IMR-90 (cell line): ENCODE data around the gene SIPA1L3. TPM values are rescaled to one million over a fixed set of nuclear protein-coding genes. Genes with fewer than 3 reads are reported as not detected.

Source experiments
- ATAC-seq: fragments of 200-7000 bp; cut with Tn5 transposase; 2 replicates; pipeline ENCODE4 v1.9.1; 2020; ENCODE audit warnings: low read depth, mild to moderate bottlenecking, moderate library complexity
- BruUV-seq: library from RNA; stranded (reverse); fragments of 400-500 nt; replicated peaks from 2 replicates; lab custom pipeline; 2021; lab: Mats Ljungman, UMichigan
- CTCF ChIA-PET: fragments of 300-600 bp; formaldehyde crosslinking; extraction: SDS; loops from one replicate; lab custom pipeline; 2021; ENCODE audit warnings: antibody characterized with exemption; lab: Yijun Ruan, JAX
- POLR2A ChIA-PET: fragments of 300-600 bp; sonication (Branson Sonifier 250); formaldehyde crosslinking; loops from one replicate; lab custom pipeline; 2022; ENCODE audit warnings: antibody characterized with exemption; ENCODE audit not compliant: unreplicated experiment; lab: Charles Lee
- DNase-seq: peaks from one replicate; pipeline ENCODE4 v3.0.0; 2013
- H2AFZ ChIP-seq: replicated peaks from 2 replicates; pipeline ENCODE3; 2013; ENCODE audit warnings: low read length, mild to moderate bottlenecking; ENCODE audit not compliant: poor library complexity
- H2AK5ac ChIP-seq: 2 replicates; pipeline ENCODE4 v1.6.1; 2013; ENCODE audit warnings: low read depth, low read length, inconsistent platforms
- H2AK9ac ChIP-seq: replicated peaks from 2 replicates; pipeline ENCODE3; 2013; ENCODE audit warnings: mild to moderate bottlenecking, low read depth, low read length, moderate library complexity; ENCODE audit not compliant: poor library complexity
- H2BK120ac ChIP-seq: 2 replicates; pipeline ENCODE4 v1.6.1; 2013; ENCODE audit warnings: low read depth, low read length, inconsistent platforms
- H2BK15ac ChIP-seq: 3 replicates; pipeline ENCODE4 v1.6.1; 2013; ENCODE audit warnings: low read depth, low read length, inconsistent platforms
- H2BK20ac ChIP-seq: 2 replicates; pipeline ENCODE4 v1.6.1; 2013; ENCODE audit warnings: low read depth, mild to moderate bottlenecking, inconsistent platforms, low read length, moderate library complexity
- H2BK5ac ChIP-seq: 2 replicates; pipeline ENCODE4 v1.6.1; 2013; ENCODE audit warnings: mild to moderate bottlenecking, low read depth, low read length, inconsistent platforms; ENCODE audit not compliant: poor library complexity, severe bottlenecking
- H3K14ac ChIP-seq: replicated peaks from 2 replicates; pipeline ENCODE4 v1.6.1; 2013; ENCODE audit warnings: low read depth, low read length, inconsistent platforms
- H3K18ac ChIP-seq: 2 replicates; pipeline ENCODE4 v1.6.1; 2013; ENCODE audit warnings: low read depth, low read length, control low read depth
- H3K23ac ChIP-seq: 2 replicates; pipeline ENCODE4 v1.6.1; 2013; ENCODE audit warnings: low read depth, low read length, inconsistent platforms
- H3K27ac ChIP-seq: 2 replicates; pipeline ENCODE4 v1.5.1; 2013; ENCODE audit warnings: mild to moderate bottlenecking, control low read depth, low read length; ENCODE audit not compliant: insufficient read depth
- H3K27me3 ChIP-seq: 2 replicates; pipeline ENCODE4 v1.6.1; 2013; ENCODE audit warnings: low read length; ENCODE audit not compliant: control insufficient read depth, insufficient read depth
- H3K36me3 ChIP-seq: 2 replicates; pipeline ENCODE4 v1.6.1; 2013; ENCODE audit warnings: low read length, mixed read lengths; ENCODE audit not compliant: control insufficient read depth, insufficient read depth
- H3K4ac ChIP-seq: 2 replicates; pipeline ENCODE4 v1.6.1; 2013; ENCODE audit warnings: low read depth, low read length, inconsistent platforms
- H3K4me1 ChIP-seq: 2 replicates; pipeline ENCODE4 v1.6.1; 2013; ENCODE audit warnings: low read length, mixed read lengths; ENCODE audit not compliant: control insufficient read depth, insufficient read depth
- H3K4me2 ChIP-seq: 2 replicates; pipeline ENCODE4 v1.6.1; 2013; ENCODE audit warnings: low read depth, mild to moderate bottlenecking, control low read depth, low read length, moderate library complexity
- H3K4me3 ChIP-seq: 2 replicates; pipeline ENCODE4 v1.5.1; 2013; ENCODE audit warnings: low read depth, mild to moderate bottlenecking, control low read depth, low read length, moderate library complexity; ENCODE audit not compliant: insufficient read depth
- H3K56ac ChIP-seq: 2 replicates; pipeline ENCODE4 v1.6.1; 2013; ENCODE audit warnings: low read length, inconsistent platforms; ENCODE audit not compliant: insufficient read depth; ENCODE audit errors: extremely low read depth
- H3K79me1 ChIP-seq, 2 experiments: 2 replicates each; pipeline ENCODE4 v1.6.1; 2013; ENCODE audit warnings: low read length in 2 of 2, inconsistent platforms in 1 of 2, low read depth in 1 of 2
- H3K9ac ChIP-seq: 2 replicates; pipeline ENCODE4 v1.6.1; 2013; ENCODE audit warnings: low read depth, low read length, control low read depth
- H3K9me1 ChIP-seq: 2 replicates; pipeline ENCODE4 v1.6.1; 2013; ENCODE audit warnings: low read length, inconsistent platforms; ENCODE audit not compliant: insufficient read depth
- H3K9me3 ChIP-seq: 2 replicates; pipeline ENCODE4 v1.6.1; 2013; ENCODE audit warnings: low read length; ENCODE audit not compliant: control insufficient read depth, insufficient read depth
- H4K20me1 ChIP-seq: 2 replicates; pipeline ENCODE4 v1.6.1; 2013; ENCODE audit warnings: low read length, inconsistent platforms; ENCODE audit not compliant: insufficient read depth
- H4K5ac ChIP-seq: 2 replicates; pipeline ENCODE4 v1.6.1; 2013; ENCODE audit warnings: mild to moderate bottlenecking, low read depth, low read length, control low read depth
- H4K8ac ChIP-seq, 2 experiments: 2 replicates each; pipeline ENCODE4 v1.6.1; 2013; ENCODE audit warnings: low read depth in 2 of 2, low read length in 2 of 2, control low read depth in 1 of 2, inconsistent platforms in 1 of 2
- H4K91ac ChIP-seq: 2 replicates; pipeline ENCODE4 v1.6.1; 2013; ENCODE audit warnings: low read depth, low read length, inconsistent platforms; ENCODE audit not compliant: insufficient read depth
- BHLHE40 ChIP-seq: fragments of 150-350 bp; IDR thresholded peaks from 2 replicates; pipeline ENCODE4 v1.6.1; 2016; ENCODE audit warnings: mild to moderate bottlenecking, low read depth, low read length
- CEBPB ChIP-seq: IDR thresholded peaks from 2 replicates; pipeline ENCODE4 v1.6.1; 2012; ENCODE audit warnings: low read depth, low read length, improper control_type of control experiment
- CHD1 ChIP-seq: IDR thresholded peaks from 2 replicates; pipeline ENCODE4 v1.6.1; 2012; ENCODE audit warnings: low read depth, low read length, improper control_type of control experiment
- CTCF ChIP-seq: conservative IDR thresholded peaks from 2 replicates; pipeline ENCODE4 v1.5.1; 2012; ENCODE audit warnings: mild to moderate bottlenecking, low read depth, low read length, improper control_type of control experiment
- FOS ChIP-seq: fragments of 150-350 bp; IDR thresholded peaks from 2 replicates; pipeline ENCODE4 v1.6.1; 2016; ENCODE audit warnings: low read depth, low read length
- MAFK ChIP-seq: IDR thresholded peaks from 2 replicates; pipeline ENCODE4 v1.6.1; 2012; ENCODE audit warnings: low read depth, low read length, improper control_type of control experiment
- MXI1 ChIP-seq: IDR thresholded peaks from 2 replicates; pipeline ENCODE4 v1.6.1; 2012; ENCODE audit warnings: low read depth, mild to moderate bottlenecking, low read length, moderate library complexity, borderline replicate concordance
- NFE2L2 ChIP-seq: fragments of 150-350 bp; IDR thresholded peaks from 2 replicates; pipeline ENCODE4 v1.6.1; 2016; ENCODE audit warnings: low read depth, mild to moderate bottlenecking, low read length
- POLR2A ChIP-seq: IDR thresholded peaks from 2 replicates; pipeline ENCODE4 v1.6.1; 2012; ENCODE audit warnings: mild to moderate bottlenecking, low read depth, low read length
- RAD21 ChIP-seq: IDR thresholded peaks from 2 replicates; pipeline ENCODE4 v1.6.1; 2012; ENCODE audit warnings: low read length, improper control_type of control experiment
- RCOR1 ChIP-seq: IDR thresholded peaks from 2 replicates; pipeline ENCODE4 v1.6.1; 2012; ENCODE audit warnings: mild to moderate bottlenecking, low read length, improper control_type of control experiment; ENCODE audit not compliant: insufficient replicate concordance
- RFX5 ChIP-seq: IDR thresholded peaks from 2 replicates; pipeline ENCODE4 v1.8.0; 2012; ENCODE audit warnings: low read depth, mild to moderate bottlenecking, low read length, moderate library complexity
- SMC3 ChIP-seq: fragments of 150-350 bp; IDR thresholded peaks from 2 replicates; pipeline ENCODE4 v1.6.1; 2016; ENCODE audit warnings: low read depth, mild to moderate bottlenecking, antibody characterized with exemption, low read length, moderate library complexity
- USF2 ChIP-seq: fragments of 150-350 bp; IDR thresholded peaks from 2 replicates; pipeline ENCODE4 v1.6.1; 2017; ENCODE audit warnings: mild to moderate bottlenecking, antibody characterized with exemption, low read length, low read depth
- WGBS, 2 experiments: methylation state at CpG; one replicate each; pipeline versions ENCODE4 v1.1.5 to v1.1.7; 2013; ENCODE audit warnings: missing lambda C conversion rate in 2 of 2; ENCODE audit not compliant: insufficient read length in 1 of 2; ENCODE audit errors: extremely low coverage in 2 of 2; 5-methylcytosine and 5-hydroxymethylcytosine counted together
- dilution Hi-C: fragments of 300-500 bp; cut with HindIII; formaldehyde crosslinking; loops from one replicate; pipeline ENCODE4 v1.14.3; 2018; ENCODE audit warnings: low sequenced_read_pairs; ENCODE audit not compliant: unreplicated experiment
- in situ Hi-C: fragments of 300-500 bp; cut with MboI; formaldehyde crosslinking; loops from 3 replicates; pipeline ENCODE4 v1.14.3; 2019; ENCODE audit warnings: low sequenced_read_pairs, inconsistent platforms, mixed read lengths
- intact Hi-C: fragments of 100-400 bp; cut with micrococcal nuclease; formaldehyde crosslinking; loops from 2 replicates; pipeline ENCODE4 v1.10.0; 2022
- polyA plus RNA-seq, 3 experiments: library from polyadenylated mRNA; depleted of rRNA; stranded (reverse); fragments of >200 nt; gene quantifications; 2 replicates each; pipeline ENCODE4 v1.2.3, GENCODE V29; 2012; ENCODE audit warnings: low replicate concordance in 1 of 3
- total RNA-seq: library from RNA; depleted of rRNA; stranded (reverse); fragments of >200 nt; gene quantifications from 2 replicates; pipeline ENCODE4 v1.2.3, GENCODE V29; 2012
- TF ChIP-seq, protein P1 (sequence below): fragments of 150-350 bp; IDR thresholded peaks from 2 replicates; pipeline ENCODE4 v1.6.1; 2016; ENCODE audit warnings: low read depth, mild to moderate bottlenecking, low read length, moderate library complexity, borderline replicate concordance

Gene SIPA1L3
- total and polyA plus RNA-seq, 2 of the 4 experiments (the other 2 are of a cell fraction): 4.1 to 9.4 TPM

DNA sequence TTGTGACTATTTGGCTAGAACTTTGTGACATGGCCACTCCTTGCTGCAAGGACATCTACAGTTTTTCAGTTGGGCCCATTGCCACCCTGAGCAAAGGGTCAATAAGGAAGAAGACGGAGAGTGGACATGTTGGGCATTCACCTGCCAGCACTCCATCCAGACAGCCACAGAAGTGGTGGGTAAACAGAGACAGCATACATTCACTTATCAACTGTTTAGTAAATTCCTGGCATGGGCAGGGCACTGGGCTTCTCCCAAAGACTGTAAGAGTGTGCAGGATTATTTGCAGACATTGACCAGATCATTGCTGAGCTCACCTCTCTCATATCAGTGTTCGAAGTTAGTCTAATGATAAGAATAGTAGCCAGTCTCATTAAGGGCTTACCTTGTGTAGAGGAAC, 29.2 kb downstream of the SIPA1L3 start:
- Histone ChIP-seq H3K4me1 (peaks cover 11% of the 10 kb centered on the region), H4K8ac (no peak overlapping the region), H2BK120ac (no peak overlapping the region), H3K27me3 (no peaks in the 10 kb centered on the region), H3K4ac (no peak overlapping the region), H4K5ac (no peak overlapping the region), H2BK15ac (no peak overlapping the region), H3K9me3 (peaks cover 9% of the 10 kb centered on the region), H3K9ac (no peak overlapping the region), H3K56ac (no peak overlapping the region), H2BK5ac (no peak overlapping the region), H3K27ac (no peak overlapping the region), H4K20me1 (peaks cover 24% of the 10 kb centered on the region), H4K91ac (no peak overlapping the region), H3K79me1 (peaks cover 52 to 88% of the 10 kb centered on the region in 2 experiments), H2BK20ac (no peak overlapping the region), H3K14ac (no peak overlapping the region), H2AK5ac (no peak overlapping the region), H3K4me2 (no peak overlapping the region), H3K36me3 (peaks cover 1% of the 10 kb centered on the region; the same call in 1 of the 2 replicates), H3K9me1 (peaks cover 8% of the 10 kb centered on the region), H3K23ac (no peak overlapping the region), H3K18ac (no peak overlapping the region), H2AK9ac (no peak overlapping the region), H2AFZ (no peak overlapping the region), H3K4me3 (no peak overlapping the region)
- CTCF ChIA-PET: no interaction called here
- intact Hi-C loops (no loop called here), dilution Hi-C loops (no loop called here), in situ Hi-C loops (no loop called here)
- ATAC-seq (no peak), DNase-seq (no peak)
- no peak for TF ChIP-seq CHD1
- TF ChIP-seq RFX5: no peak
- no peak for TF ChIP-seq CEBPB
- TF ChIP-seq RAD21: no peak
- TF ChIP-seq USF2: no peak
- no peak for TF ChIP-seq MXI1
- TF ChIP-seq FOS: no peak
- TF ChIP-seq RCOR1: no peak
- no peak for TF ChIP-seq MAFK
- no peak for TF ChIP-seq SMC3
- no peak for TF ChIP-seq BHLHE40
- TF ChIP-seq NFE2L2: no peak
- TF ChIP-seq POLR2A: no peak
- no peak for TF ChIP-seq CTCF
- TF ChIP-seq, protein P1, sequence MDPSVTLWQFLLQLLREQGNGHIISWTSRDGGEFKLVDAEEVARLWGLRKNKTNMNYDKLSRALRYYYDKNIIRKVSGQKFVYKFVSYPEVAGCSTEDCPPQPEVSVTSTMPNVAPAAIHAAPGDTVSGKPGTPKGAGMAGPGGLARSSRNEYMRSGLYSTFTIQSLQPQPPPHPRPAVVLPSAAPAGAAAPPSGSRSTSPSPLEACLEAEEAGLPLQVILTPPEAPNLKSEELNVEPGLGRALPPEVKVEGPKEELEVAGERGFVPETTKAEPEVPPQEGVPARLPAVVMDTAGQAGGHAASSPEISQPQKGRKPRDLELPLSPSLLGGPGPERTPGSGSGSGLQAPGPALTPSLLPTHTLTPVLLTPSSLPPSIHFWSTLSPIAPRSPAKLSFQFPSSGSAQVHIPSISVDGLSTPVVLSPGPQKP: no peak
- WGBS, 2 experiments: no CpG with 5 or more reads among the region's 2 CpGs
- no TSS peak for BruUV-seq
- POLR2A ChIA-PET: no interaction called here
